AG04450 (cell line): ENCODE results near the gene GNPNAT1. TPM values are rescaled to one million over a fixed set of nuclear protein-coding genes. Genes with fewer than 3 reads are reported as not detected.

Experiments used
- CTCF ChIA-PET: fragments of 300-600, 350-600 bp; formaldehyde crosslinking; extraction: SDS; loops from one replicate; lab custom pipeline; 2022; ENCODE audit warnings: antibody characterized with exemption, inconsistent platforms; lab: Charles Lee
- POLR2A ChIA-PET: fragments of 350-600 bp; formaldehyde crosslinking; extraction: SDS; loops from one replicate; lab custom pipeline; 2021; ENCODE audit warnings: antibody characterized with exemption, inconsistent platforms; lab: Yijun Ruan, JAX
- DNase-seq: peaks from one replicate; pipeline ENCODE4 v3.0.0-alpha.2; 2011; ENCODE audit warnings: low read depth, low spot score
- H3K27ac ChIP-seq: one replicate; pipeline ENCODE4 v1.5.1; 2012; ENCODE audit warnings: low read depth, low read length, control low read depth
- H3K27me3 ChIP-seq: one replicate; pipeline ENCODE4 v1.6.0; 2012; ENCODE audit warnings: low read length; ENCODE audit not compliant: control insufficient read depth, insufficient read depth
- H3K4me3 ChIP-seq: 2 replicates; pipeline ENCODE4 v1.5.1; 2011; ENCODE audit warnings: mild to moderate bottlenecking, low read depth, low read length, control low read depth
- H3K9me3 ChIP-seq: 2 replicates; pipeline ENCODE4 v1.5.1; 2012; ENCODE audit warnings: low read length; ENCODE audit not compliant: control insufficient read depth, insufficient read depth
- polyA plus RNA-seq: library from polyadenylated mRNA; depleted of rRNA; stranded (reverse); fragments of >200 nt; gene quantifications from 2 replicates; pipeline ENCODE4 v1.2.3, GENCODE V29; 2011
- TF ChIP-seq, protein P1 (sequence below): IDR thresholded peaks from 2 replicates; pipeline ENCODE4 v1.5.1; 2011; ENCODE audit warnings: low read depth, low read length, control low read depth, inconsistent platforms

The GNPNAT1 gene
- polyA plus RNA-seq, 1 experiment, result 47.2 TPM

GRCh38 chr14:52792097-52792415 lies 649 bp upstream of the GNPNAT1 start:
- H3K9me3 ChIP-seq, result no peaks in the 10 kb centered on the region; the same call in 1 of the 2 replicates
- H3K4me3 ChIP-seq, result peak overlapping the region; percentile 63
- TF ChIP-seq, protein P1, sequence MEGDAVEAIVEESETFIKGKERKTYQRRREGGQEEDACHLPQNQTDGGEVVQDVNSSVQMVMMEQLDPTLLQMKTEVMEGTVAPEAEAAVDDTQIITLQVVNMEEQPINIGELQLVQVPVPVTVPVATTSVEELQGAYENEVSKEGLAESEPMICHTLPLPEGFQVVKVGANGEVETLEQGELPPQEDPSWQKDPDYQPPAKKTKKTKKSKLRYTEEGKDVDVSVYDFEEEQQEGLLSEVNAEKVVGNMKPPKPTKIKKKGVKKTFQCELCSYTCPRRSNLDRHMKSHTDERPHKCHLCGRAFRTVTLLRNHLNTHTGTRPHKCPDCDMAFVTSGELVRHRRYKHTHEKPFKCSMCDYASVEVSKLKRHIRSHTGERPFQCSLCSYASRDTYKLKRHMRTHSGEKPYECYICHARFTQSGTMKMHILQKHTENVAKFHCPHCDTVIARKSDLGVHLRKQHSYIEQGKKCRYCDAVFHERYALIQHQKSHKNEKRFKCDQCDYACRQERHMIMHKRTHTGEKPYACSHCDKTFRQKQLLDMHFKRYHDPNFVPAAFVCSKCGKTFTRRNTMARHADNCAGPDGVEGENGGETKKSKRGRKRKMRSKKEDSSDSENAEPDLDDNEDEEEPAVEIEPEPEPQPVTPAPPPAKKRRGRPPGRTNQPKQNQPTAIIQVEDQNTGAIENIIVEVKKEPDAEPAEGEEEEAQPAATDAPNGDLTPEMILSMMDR, result no peak
- no peaks in the 10 kb centered on the region for H3K27me3 ChIP-seq
- POLR2A ChIA-PET, result interaction anchor here (0.8 to 1.0 kb wide), 3 partner anchors 10 to 238 kb away, joined by 3 to 4 read pairs (median 3); no protein-coding TSS in a partner anchor
- CTCF ChIA-PET, result no interaction called here
- no peak for DNase-seq
- peak overlapping the region; percentile 95 for H3K27ac ChIP-seq

DNA sequence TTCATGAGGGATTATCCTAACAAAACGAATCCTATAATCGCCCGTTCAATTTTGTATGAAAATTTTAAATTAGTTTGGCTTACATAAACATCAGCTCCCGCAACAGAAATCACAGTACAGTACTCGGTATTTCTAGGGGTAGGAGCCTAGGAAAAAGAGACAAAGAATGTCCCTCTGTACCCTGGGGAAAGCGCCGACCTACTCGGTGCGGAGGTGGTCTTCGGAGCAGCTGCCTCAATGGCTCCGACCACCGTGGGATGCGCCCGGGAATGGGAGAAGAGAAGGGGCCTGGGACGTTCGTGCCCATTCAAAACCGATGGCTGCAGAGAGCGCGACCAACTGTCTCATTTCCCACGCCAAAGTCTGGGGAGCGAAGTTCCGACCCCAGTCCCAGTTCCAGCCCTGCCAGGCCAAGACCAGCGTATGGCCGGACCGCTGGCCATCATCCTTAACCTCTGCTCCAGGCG lies 618 bp downstream of the GNPNAT1 start:
- POLR2A ChIA-PET, result interaction anchor here (0.6 kb wide), 2 partner anchors 270 to 746 kb away, joined by 4 to 5 read pairs; no protein-coding TSS in a partner anchor
- Histone ChIP-seq H3K27ac (peak overlapping the region; percentile 91), H3K27me3 (no peaks in the 10 kb centered on the region), H3K9me3 (no peaks in the 10 kb centered on the region; the same call in 1 of the 2 replicates), H3K4me3 (peak overlapping the region; percentile 84)
- CTCF ChIA-PET, result no interaction called here
- no peak for DNase-seq
- TF ChIP-seq, protein P1, result no peak

DNA sequence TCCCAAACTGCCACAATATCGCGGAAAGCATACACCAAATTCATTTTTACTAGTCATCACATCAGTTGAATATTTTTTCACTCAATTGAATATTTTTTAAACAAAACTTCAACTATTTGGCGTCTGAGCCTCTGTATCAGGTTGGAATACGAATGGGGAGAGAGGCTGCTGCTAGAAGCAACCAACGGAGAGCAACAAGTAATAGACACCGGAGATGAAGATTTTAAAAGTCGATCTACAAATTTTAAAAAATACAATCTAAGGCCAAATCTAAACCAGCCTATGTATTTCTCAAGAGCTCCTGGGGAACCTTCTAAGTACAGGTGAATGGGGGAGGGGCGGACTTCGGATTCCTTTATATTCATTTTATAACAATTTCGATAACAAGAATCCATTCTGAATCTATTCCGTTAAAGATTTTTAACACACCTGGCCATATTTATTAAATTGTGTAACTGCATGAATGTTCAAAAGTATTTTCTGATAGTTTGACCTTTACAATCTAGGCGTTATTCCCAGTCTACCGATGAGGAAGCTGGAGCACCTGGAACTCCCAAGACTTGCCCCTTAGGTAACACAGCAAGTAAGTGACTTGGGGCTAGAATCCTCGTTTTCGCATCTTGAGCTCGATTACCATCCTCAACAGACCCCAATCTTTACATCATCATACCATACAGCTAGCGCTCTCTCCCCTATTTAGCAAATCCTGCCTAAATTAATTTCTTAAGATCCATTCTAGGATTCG lies 1.2 kb downstream of the GNPNAT1 start:
- H3K9me3 ChIP-seq, result no peaks in the 10 kb centered on the region; the same call in 1 of the 2 replicates
- DNase-seq, result no peak
- H3K4me3 ChIP-seq, result peak overlapping the region; percentile 84
- ChIA-PET POLR2A (interaction anchor here (0.6 kb wide), 2 partner anchors 271 to 746 kb away, joined by 4 to 5 read pairs; no protein-coding TSS in a partner anchor), CTCF (interaction anchor here (0.6 kb wide), 1 partner anchor 264 kb away, joined by 3 read pairs; no protein-coding TSS in a partner anchor)
- H3K27ac ChIP-seq, result no peak overlapping the region
- TF ChIP-seq, protein P1, result no peak
- H3K27me3 ChIP-seq, result no peaks in the 10 kb centered on the region

GRCh38 chr14:52789118-52789517 lies 2.3 kb downstream of the GNPNAT1 start:
- Histone ChIP-seq H3K4me3 (peak overlapping the region; percentile 84), H3K27me3 (no peaks in the 10 kb centered on the region), H3K9me3 (no peaks in the 10 kb centered on the region; the same call in 1 of the 2 replicates), H3K27ac (no peak overlapping the region)
- ChIA-PET CTCF (interaction anchor here (0.6 kb wide), 1 partner anchor 265 kb away, joined by 3 read pairs; no protein-coding TSS in a partner anchor), POLR2A (no interaction called here)
- DNase-seq, result no peak
- TF ChIP-seq, protein P1, result no peak

DNA sequence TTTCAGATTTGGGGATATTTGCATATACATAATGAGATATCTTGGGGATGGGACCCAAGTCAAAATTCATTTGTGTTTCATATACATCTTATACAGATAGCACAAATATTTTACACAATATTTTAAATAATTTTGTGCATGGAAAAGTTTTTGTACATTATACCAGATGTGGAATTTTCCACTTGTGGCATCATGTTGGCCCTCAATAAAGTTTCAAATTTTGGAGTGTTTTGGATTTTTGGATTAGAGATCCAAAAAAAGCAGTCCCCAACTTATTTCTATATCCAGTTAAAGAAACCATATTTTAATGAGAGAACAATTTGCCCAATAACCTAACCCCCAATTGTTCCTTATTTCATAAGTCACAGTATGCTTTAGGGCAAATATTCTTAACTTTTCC lies 4.5 kb downstream of the GNPNAT1 start:
- no peak for DNase-seq
- H3K9me3 ChIP-seq, result no peaks in the 10 kb centered on the region; the same call in 1 of the 2 replicates
- ChIA-PET POLR2A (no interaction called here), CTCF (no interaction called here)
- H3K27ac ChIP-seq, result no peak overlapping the region
- no peaks in the 10 kb centered on the region for H3K27me3 ChIP-seq
- TF ChIP-seq, protein P1, result no peak
- no peak overlapping the region for H3K4me3 ChIP-seq
